HT-29 (cell line): ENCODE data around the gene CNOT8. TPM values are rescaled to one million over a fixed set of nuclear protein-coding genes. Genes with fewer than 3 reads are reported as not detected.
"Not testable (repeated sequence)": the region's sequence is repeated elsewhere in the genome, so short reads cannot be mapped to it uniquely, and the experiment has no call there.

Experiments used
- DNase-seq: peaks from one replicate; pipeline ENCODE4 v3.0.0-alpha.2; 2015; ENCODE audit warnings: low spot score
- total RNA-seq: library from RNA; depleted of rRNA; stranded (reverse); fragments of >200 nt; shearing (Covaris generic); gene quantifications from 2 replicates; pipeline ENCODE4 v1.2.3, GENCODE V29; 2014

The CNOT8 gene
- total RNA-seq, 1 experiment from 2014 or later: 40.7 TPM

DNA sequence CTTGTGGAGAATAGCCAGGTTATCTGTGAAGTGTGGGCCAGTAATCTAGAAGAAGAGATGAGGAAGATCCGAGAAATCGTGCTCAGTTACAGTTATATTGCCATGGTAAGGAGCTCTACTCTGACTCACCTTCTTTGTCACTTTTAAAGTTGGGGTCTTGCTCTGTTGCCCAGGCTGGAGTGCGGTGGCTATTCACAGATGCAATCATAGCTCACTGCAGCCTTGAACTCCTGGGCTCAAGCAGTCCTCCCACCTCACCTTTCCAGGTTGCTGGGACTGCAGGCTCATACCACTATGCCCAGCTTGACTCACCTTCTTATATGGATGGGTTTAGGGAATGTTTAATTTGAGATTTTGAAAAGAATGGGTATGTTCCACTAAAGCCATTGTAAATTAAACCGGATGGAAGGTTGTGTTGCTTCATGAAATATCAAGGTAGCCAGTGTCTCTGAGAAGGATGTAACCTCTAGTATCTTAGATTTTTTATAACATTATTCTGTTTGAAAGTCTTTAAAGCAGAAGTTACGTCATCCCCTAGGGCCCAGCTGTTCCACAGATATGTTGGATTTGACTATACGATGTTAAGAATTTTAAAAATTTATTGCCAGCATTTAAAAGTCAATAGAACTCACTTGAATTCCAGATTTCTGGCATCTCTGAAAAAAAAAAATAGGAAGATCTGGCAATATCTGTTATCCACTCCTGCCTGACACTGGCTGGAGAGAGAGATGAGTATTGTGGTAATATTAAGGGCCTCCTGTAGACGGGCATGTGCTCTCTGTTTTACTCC, 5.1 kb downstream of the CNOT8 start:
- DNase-seq: no peak

DNA sequence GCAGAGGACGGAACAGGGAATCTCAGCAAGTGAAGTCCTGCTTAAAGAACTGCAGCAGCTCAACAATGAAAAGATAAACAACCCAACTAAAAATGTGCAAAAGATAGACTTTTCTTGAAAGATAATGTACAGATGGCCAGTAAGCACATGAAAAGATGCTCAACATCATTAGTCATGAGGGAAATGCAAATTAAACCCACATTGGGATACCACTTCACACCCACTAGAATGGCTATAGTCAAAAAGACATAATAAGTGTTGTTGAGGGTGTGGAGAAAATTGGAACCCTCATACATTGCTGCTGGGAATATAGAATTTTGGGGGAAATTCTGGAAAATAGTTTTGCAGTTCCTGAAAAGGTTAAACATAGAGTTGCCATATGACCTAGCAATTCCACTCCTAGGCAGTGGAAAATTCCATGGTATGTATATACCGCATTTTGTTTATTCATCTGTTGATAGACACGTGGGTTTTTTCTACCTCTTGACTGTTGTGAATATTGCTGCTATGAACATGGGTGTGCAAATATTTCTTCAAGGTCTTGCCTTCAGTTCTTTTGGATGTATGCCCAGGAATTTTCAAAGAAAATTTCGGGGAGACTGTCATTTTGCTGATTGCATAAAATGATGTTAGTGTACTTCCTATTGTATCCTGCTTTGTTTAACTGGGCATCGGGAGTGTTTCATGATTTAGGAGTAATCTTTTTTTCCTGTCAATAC, 7.2 kb downstream of the CNOT8 start:
- DNase-seq: no peak

DNA sequence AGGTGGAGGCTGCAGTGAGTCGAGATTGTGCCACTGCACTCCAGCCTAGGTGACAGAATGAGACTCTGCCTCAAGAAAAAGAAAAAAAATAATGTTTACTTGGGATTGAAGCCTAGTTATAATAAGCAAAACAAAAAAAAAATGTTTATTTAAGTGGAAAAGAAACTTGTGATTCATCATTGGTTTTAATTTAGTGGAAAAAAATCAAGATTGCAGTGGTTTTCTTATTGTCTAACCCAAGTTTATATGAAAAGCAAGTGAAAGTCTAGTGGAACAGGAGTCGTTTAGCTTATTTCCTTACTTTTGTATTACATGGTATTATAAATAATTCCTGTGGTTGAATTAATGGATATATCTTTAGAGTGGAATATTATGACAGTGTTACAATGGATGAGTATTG, 8.4 kb downstream of the CNOT8 start:
- DNase-seq: no peak

DNA sequence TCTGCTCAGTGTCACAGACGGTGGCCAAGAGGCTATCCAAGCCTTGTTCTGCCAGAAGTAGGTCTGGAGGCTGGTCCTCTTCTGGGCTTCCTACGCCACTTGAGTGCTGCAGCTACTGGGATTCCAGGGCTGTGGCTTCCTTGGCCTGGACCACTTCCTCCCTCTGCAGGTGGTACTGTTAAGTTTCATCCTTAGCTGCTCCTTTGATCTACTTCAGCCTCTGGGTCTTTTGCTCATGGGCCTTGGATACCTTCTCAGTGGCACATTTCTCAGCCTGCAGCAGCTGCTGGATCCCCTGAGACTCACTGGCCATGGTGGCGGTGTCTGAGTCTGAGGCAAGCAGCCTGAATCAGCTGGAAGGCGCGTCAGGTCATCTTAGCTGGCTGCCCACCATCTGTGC, 10.3 kb downstream of the CNOT8 start:
- peak; percentile 50 for DNase-seq

DNA sequence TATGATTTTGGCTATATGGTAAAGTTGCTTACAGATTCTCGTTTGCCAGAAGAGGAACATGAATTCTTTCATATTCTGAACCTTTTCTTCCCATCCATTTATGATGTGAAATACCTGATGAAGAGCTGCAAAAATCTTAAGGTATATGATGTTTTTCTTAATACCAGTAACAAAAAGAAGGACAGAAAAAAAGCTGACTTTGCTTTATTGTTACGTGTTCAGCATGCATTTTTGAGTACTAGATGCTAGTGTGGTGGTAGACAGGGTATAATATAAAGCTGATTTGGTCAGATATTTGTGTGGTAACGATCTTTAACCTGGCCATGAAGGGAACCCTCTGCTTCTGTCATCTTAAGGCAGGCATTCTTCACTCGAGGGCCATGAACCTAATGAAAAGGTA, 13.3 kb downstream of the CNOT8 start:
- DNase-seq: no peak

DNA sequence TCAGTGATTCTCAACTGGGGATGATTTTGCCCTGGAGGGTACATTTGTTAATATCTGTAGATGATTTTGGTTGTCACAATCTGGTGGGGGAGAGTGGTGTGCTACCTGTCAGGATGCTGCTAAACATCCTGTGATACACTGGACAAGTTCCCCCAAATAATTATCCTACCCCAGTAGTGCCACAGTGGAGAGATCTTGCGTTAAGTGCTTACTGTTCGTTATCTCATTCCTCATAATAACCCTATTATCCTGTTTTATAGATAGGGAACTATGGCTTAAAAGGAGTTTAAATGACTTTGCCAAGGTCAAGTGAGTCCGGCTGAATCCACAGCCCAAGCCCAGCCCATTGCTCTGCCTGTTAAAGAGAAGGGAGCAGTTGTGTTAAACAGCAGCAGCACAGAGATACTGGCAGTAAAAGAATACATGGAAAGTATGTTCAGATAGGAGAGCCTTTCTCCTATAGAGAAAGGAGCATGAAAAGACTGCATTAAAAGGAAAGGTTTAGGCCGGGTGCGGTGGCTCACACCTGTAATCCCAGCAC, 15.4 kb downstream of the CNOT8 start:
- DNase-seq: no peak

DNA sequence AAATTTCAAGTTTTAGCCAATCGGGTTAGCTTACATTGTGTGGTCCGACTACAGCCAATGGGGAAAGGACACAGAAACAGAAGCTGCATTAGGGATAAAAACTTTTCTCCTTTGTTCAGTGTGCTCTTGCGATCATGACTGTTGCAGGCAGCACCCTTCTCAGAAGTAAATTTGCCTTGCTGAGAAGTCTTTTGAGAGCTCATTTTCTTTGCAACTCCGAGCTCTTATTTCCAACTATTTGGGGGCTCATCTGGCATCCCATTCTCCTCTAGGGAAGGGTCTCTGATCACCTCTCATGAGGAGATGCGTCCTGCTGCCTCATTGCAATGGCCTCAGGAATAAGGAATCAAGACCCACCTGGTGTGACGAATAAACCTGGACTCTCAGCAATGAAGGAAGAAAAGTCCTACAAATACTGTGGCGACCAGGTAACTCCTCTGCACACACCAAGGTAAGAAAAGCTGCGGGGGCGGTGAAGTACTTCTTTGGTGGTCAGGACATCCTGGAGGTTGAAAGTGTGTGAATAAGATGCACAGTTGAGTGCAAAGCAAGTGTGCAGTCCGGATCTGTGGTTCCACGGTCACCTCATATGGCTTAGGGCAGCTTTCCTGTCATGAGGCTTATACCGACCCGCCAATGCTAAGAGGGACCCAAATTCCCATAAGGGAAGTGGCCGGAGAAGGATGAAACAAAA, 20.4 kb downstream of the CNOT8 start:
- DNase-seq: no peak

DNA sequence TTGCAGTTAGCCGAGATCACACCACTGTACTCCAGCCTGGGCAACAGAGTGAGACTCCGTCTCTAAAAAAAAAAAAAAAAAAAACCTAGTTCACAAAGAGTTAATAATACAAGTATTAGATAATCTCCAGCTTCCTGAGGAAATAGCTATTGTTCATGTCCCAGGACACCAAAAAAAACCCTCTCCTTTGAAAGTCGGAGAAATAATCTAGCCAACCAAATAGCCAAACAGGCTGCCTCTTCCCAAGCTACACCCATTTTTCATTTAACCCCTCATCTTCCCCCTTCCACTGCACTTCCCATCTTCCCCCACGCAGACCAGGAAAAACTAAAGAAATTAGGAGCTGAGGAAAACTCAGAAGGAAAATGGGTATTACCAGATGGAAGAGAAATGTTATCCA, 23.6 kb downstream of the CNOT8 start:
- DNase-seq: no peak

DNA sequence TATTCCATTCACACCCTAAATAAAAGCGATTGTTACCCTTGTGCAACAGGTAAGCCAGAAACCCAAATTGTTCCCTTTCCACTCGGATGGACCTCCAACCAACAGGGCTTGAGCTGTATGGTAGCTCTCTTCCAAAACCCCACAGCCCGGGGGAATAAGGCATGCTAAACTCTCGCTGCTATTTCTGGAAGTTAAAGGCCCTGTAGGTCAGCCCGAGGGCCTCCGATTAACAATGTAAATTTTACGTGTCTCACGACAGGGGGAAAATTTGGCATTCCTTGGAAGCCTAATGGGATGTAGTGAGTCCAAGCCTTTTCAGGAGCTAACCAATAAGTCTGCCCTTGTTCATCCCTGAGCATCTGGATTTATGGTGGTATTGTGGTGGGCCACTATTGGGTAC, 26.0 kb downstream of the CNOT8 start:
- no peak for DNase-seq

DNA sequence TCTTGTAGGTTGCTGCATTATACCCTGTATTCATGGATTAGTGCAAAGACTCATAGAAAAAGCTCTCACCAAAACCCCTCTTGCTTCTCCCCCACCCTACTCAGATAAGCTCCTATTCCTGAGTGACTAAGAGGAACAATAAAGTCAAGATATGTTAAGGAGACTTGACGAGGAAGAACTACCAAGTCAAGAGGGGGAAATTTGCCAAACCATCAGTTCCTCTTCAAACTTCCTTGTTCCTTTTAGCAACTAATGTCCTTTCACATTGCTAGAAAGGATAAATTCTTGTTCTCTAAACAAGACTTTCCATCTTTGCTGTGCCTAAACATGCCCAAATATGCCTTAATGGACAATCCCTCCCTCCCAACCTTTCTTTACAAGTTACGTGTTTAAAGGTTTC, 27.0 kb downstream of the CNOT8 start:
- DNase-seq: no peak

DNA sequence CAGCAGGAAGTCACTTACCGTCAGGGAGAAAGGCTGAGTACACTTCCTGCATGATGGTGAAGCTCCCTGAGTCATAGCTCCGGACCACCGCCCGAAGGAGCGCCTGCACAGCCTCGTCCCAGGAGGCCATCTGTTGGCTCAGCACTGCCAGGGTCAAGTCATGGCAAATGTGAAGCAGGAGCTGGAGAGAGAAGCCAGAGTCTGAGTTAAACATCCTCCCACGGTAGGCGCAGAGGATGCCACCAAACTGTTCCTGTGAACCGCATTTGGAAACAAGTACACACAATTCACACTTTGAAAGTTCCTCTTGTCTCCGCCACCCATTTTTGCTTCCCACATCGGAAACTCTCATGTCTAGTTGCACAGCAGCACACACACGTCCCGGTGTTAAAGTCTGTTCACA, 33.9 kb downstream of the CNOT8 start:
- no peak for DNase-seq

DNA sequence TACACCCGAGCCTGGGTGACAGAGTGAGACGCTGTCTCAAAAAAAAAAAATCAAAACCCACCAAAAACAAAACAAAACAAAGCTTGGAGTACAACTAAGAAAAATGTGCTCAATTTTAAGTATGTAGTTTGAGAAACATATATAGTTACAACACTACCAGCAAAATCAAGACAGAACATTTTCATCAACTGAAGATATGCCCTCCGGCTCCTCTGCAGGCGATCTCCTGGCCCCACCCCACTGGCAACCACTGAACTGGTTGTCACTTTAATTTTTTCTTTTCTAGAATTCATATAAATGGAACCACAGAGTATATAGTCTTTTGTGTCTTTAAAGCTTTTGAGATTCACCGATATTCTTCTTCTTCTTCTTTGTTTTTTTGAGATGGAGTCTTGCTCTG, 35.0 kb downstream of the CNOT8 start:
- no peak for DNase-seq

DNA sequence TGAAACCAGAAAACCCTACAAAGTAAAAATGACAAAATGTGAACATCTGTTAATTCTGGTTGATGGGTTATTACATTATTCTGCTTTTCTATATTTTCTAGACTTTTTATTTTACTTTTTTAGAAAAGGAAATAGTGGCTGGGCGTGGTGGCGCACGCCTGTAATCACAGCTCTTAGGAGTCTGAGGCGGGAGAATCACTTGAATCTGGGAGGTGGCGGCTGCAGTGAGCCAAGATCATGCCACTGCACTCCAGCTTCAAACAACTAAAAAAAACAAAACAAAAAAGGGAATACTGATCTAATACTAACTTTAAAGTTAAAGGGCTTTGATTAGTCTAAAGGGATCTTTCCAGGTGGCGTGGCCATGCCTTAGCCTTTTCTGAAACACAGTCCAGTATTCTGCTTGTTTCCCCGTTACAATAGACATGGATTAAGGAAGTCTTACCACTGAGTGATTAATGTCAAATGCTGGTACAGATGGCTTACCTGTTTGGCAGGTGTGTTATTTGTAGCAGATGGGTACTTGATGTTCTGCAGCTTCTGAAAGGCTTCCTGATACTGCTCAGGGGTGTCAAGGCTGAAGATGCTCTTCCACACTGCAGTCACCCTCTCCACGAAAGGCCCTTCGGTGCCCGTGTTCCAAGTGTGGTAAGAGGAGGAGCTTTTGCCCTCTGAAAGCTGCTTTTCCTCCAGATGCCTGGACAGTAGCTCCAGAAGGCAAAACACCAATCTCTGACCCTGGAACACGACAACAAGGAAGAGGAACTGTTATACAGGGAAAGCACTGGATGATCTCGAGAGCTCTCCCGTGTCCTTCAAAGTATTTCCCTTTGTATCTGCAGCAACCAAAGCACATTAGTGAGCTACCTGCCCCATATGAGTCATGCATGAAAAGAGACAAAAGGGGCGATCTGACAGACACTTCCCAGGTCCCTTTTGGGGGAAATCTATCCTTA, 37.5 kb downstream of the CNOT8 start:
- DNase-seq: no peak

DNA sequence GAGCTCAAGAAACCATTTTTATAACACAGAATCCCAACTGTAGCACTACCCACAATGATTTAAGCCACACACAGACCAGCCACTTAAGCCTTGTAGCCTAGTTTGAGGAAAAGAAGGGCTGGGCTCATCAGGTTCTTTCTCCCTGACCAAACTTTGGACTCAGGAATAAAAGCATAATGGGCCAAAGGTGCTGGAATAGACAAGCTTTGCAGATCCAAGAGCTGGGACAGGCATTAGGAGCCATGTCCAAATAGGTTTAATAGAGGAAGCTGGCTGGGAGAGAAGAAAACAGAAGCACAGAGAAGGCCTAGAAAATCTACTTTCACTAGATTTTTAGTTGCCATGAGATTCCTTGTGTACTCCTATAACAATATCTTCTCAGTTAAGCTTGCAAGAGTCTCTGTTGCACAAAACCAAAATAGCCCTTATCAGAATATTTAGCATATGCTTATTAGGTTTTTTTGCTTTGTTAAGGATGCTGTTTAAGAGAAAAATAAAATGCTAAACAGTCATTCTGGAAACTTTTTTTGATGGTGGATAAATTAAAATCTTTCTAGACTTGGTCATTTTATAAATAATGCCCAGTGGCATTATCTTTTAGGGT, 38.2 kb downstream of the CNOT8 start:
- no peak for DNase-seq

DNA sequence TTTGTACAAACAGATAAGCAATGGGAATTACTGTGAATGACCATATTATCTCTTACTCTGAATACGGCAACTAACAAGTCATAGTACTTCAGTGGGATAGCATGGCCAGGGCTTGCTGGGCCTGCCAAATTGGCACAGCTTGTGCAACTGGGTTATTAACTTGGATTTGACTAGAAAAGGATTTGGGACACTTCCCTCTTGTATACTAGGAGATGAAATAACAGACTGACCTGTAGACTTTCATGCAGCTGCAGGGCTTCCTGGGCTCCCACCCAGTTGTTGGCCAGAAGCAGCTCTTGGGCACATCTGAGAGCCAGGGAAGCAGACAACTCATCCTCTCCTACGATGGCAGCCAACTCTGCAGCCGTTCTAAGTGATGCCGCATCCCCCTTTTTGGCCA, 39.8 kb downstream of the CNOT8 start:
- DNase-seq: no peak

DNA sequence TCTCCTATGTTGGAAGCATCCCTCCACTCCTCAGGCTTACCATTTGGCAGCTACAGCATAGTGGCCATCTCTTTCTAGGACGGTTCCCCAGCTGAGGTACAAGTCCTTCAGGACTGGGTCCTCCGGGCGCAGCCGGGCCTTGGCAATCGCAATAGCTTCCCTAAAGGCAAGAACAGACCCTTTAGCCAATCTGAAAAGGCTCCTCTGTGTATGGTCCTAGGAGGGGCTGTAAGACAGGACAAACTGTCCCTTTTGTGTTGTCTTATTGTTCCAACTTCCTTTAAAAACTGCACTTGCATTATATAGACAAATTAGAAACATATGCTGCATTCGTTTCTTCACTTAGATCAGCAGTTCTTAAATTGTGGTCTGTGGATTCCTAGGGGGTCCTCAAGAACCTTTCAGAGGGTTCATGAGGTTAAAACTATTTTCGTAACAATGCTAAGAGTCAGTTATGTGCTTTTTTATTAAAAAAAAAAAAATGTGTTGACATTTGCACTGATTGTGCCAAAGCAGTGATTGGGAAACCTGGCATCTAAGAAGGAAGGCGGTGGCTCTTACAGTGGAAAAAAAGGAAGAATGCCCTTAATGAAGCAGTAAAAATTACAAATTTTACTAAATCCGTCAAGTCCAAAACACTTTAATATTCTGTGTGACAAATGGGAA, 40.9 kb downstream of the CNOT8 start:
- no peak for DNase-seq

DNA sequence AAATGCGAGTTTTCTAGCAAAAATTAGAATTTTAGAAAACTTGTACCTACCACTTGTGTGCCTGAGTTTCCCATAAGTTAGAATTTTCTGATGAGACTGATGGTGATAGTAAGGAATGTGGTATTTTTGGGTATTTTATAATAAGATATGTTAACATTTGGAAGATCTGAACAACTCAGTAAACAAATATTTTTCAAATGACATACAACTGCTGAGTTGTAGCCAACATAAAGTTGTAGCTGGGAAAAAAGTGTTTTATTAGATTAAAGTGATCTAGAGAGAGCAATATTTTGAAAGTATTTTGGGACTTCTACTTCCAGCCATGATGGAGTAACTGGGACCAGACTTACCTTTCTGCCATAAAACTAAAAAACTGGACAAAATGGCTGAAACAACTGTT, 41.6 kb downstream of the CNOT8 start:
- DNase-seq: no peak

DNA sequence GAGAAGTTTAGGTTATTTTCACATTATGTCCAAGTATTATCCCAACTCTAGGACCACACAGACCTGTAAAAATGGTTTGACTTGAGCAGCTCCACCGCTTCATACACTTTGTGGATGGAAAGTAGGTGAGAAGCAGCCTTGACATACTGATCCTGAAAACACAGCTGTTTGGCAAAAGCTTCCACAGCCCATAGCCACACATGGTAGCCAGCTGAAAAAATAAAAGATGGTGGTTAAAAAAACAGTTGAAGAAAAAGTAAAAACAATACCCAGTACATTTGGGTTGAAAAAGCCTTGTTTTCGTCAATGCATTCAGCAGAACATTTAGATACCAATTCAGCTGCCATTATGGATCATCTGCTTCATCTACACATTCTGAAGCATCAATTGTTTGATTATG, 42.8 kb downstream of the CNOT8 start:
- DNase-seq: no peak

DNA sequence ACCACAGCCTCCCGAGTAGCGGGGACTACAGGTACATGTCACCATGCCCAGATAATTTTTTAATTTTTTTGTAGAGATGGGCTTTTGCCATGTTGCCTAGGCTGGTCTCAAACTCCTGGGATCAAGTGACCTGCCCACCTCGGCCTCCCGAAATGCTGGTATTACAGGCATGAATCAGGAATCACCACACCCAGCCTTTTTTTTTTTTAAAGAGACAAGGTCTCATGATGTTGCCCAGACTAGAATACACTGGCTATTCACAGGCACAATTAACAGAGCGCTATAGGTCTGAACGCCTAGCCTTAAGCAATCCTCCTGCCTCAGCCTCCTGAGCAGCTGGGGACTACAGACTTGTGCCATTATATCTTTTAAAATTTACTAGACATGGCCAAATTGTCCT, 43.5 kb downstream of the CNOT8 start:
- DNase-seq: no peak

DNA sequence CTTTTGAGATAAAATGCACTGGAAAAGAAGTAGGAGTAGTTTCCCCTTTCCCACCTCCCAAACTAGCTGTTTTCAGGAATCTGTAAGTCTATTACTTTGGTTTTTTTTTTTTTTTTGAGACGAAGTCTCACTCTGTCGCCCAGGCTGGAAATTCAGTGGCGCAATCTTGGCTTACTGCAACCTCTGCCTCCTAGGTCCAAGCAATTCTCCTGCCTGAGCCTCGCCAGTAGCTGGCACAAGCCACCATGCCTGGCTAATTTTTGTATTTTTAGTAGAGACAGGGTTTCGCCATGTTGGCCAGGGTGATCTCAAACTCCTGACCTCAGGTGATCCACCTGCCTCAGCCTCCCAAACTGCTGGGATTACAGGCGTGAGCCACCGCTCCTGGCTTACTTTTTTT, 47.2 kb downstream of the CNOT8 start:
- not testable (repeated sequence) for DNase-seq
